HG02970 (cell line): ENCODE data around the gene MDFIC2.
"Not testable (repeated sequence)": the region's sequence is repeated elsewhere in the genome, so short reads cannot be mapped to it uniquely, and the experiment has no call there.

ENCODE experiments used
- ATAC-seq: cut with Tn5 transposase; IDR thresholded peaks from one replicate; pipeline ENCODE4 v1.9.1; 2021; ENCODE audit warnings: mild to moderate bottlenecking, moderate library complexity, moderate number of reproducible peaks; ENCODE audit not compliant: unreplicated experiment, low FRiP score

Gene MDFIC2

GRCh38 chr3:70312336-70312735 lies at the start of gene MDFIC2:
TSS of gene MDFIC2 (minus strand) at chr3:70312638. CDS start at chr3:70311973, 665 bp downstream.
- ATAC-seq = no peak

GRCh38 chr3:70360979-70361760 lies 48.7 kb upstream of the MDFIC2 start:
- ATAC-seq = no peak

GRCh38 chr3:70359711-70360110 lies 47.3 kb upstream of the MDFIC2 start:
- ATAC-seq = no peak

GRCh38 chr3:70358978-70359580 lies 46.6 kb upstream of the MDFIC2 start:
- ATAC-seq = no peak

GRCh38 chr3:70352215-70352614 lies 39.8 kb upstream of the MDFIC2 start:
- ATAC-seq = no peak

- ATAC-seq = no peak
Measured at GRCh38 chr3:70342149-70342548, 29.7 kb upstream of the MDFIC2 start.

- ATAC-seq = not testable (repeated sequence)
Measured at GRCh38 chr3:70336885-70337284, 24.4 kb upstream of the MDFIC2 start.

GRCh38 chr3:70333080-70333479 lies 20.6 kb upstream of the MDFIC2 start:
- no peak for ATAC-seq

GRCh38 chr3:70315021-70315420 lies 2.6 kb upstream of the MDFIC2 start:
- no peak for ATAC-seq

GRCh38 chr3:70310809-70311208 lies 1.6 kb downstream of the MDFIC2 start:
- no peak for ATAC-seq

- no peak for ATAC-seq
Measured at GRCh38 chr3:70309591-70309990, 2.8 kb downstream of the MDFIC2 start.

GRCh38 chr3:70308760-70309159 lies 3.7 kb downstream of the MDFIC2 start:
- no peak for ATAC-seq

GRCh38 chr3:70306736-70307135 lies 5.7 kb downstream of the MDFIC2 start:
- no peak for ATAC-seq

GRCh38 chr3:70298385-70298784 lies 14.1 kb downstream of the MDFIC2 start:
- no peak for ATAC-seq

- ATAC-seq = no peak
Measured at GRCh38 chr3:70291097-70291482, 21.3 kb downstream of the MDFIC2 start.

- not testable (repeated sequence) for ATAC-seq
Measured at GRCh38 chr3:70290431-70291096, 21.9 kb downstream of the MDFIC2 start.

GRCh38 chr3:70281663-70282062 lies 30.8 kb downstream of the MDFIC2 start:
- no peak for ATAC-seq

GRCh38 chr3:70277304-70277703 lies 35.1 kb downstream of the MDFIC2 start:
- no peak for ATAC-seq

- ATAC-seq = no peak
Measured at GRCh38 chr3:70276901-70277300, 35.5 kb downstream of the MDFIC2 start.

GRCh38 chr3:70273492-70273891 lies 38.9 kb downstream of the MDFIC2 start:
- ATAC-seq = no peak

- no peak for ATAC-seq
Measured at GRCh38 chr3:70272798-70273197, 39.6 kb downstream of the MDFIC2 start.
